Kidney (tissue), 14 donors: ENCODE measurements around the gene CLCA2. TPM values are rescaled to one million over a fixed set of nuclear protein-coding genes. Genes with fewer than 3 reads are reported as not detected.

Source experiments
- DNase-seq, 5 donors: peaks; one replicate each; pipeline ENCODE4 v3.0.0-alpha.2; 2013 to 2020
- FAIRE-seq: peaks from 2 replicates; lab custom pipeline; 2012; peaks lifted over from hg19 to GRCh38; lab: Jason Lieb, UNC
- H3K27ac ChIP-seq, 2 donors: one replicate each; pipeline ENCODE4 v1.7.0; 2013; ENCODE audit warnings: low read depth in 2 of 2, low read length in 2 of 2, inconsistent platforms in 1 of 2
- H3K27me3 ChIP-seq: one replicate; pipeline ENCODE4 v1.7.1; 2013; ENCODE audit warnings: low read length, inconsistent platforms; ENCODE audit not compliant: control insufficient read depth, insufficient read depth
- H3K36me3 ChIP-seq, 3 donors: one replicate each; pipeline versions ENCODE4 v1.7.0 to v1.7.1; 2013; ENCODE audit warnings: low read length in 3 of 3, control low read depth in 1 of 3, inconsistent platforms in 1 of 3; ENCODE audit not compliant: insufficient read depth in 3 of 3, control insufficient read depth in 2 of 3
- H3K4me1 ChIP-seq, 3 donors: one replicate each; pipeline versions ENCODE4 v1.7.0 to v1.7.1; 2013; ENCODE audit warnings: low read length in 3 of 3, inconsistent platforms in 1 of 3, low read depth in 1 of 3; ENCODE audit not compliant: control insufficient read depth in 2 of 3, insufficient read depth in 2 of 3
- H3K4me3 ChIP-seq, 3 donors: one replicate each; pipeline versions ENCODE4 v1.7.0 to v1.8.1; 2013; ENCODE audit warnings: low read length in 3 of 3, control low read depth in 1 of 3, inconsistent platforms in 1 of 3
- H3K9ac ChIP-seq, 3 donors: one replicate each; pipeline versions ENCODE4 v1.7.0 to v1.7.1; 2013; ENCODE audit warnings: low read length in 3 of 3, control low read depth in 1 of 3, inconsistent platforms in 1 of 3
- H3K9me3 ChIP-seq, 3 donors: one replicate each; pipeline versions ENCODE4 v1.7.0 to v1.7.1; 2013; ENCODE audit warnings: low read length in 3 of 3, control low read depth in 1 of 3, inconsistent platforms in 1 of 3; ENCODE audit not compliant: control insufficient read depth in 2 of 3, insufficient read depth in 1 of 3
- intact Hi-C: fragments of 100-400 bp; cut with DNase I; formaldehyde crosslinking; loops from one replicate; pipeline ENCODE4 v1.11.1; 2022
- polyA plus RNA-seq: library from polyadenylated mRNA; stranded (reverse); fragments of 350-450 nt; fragmentation: Illumina TruSeq; extraction: RNeasy Lipid Tissue Mini Kit (QIAGEN cat#74804); gene quantifications from one replicate; pipeline ENCODE4 v1.2.3, GENCODE V29; 2014; ENCODE audit warnings: low read depth, low replicate concordance; ENCODE audit not compliant: insufficient read depth
- total RNA-seq: library from RNA; stranded (reverse); fragmentation: NEBNext Ultra II Directional; extraction: Animal tissue kit (Norgen Biotek cat#: 25700); gene quantifications from one replicate; pipeline ENCODE4 v1.2.1, GENCODE V29; 2021
- TF ChIP-seq, protein P1 (sequence below): IDR thresholded peaks from 3 replicates; pipeline ENCODE4 v1.5.1; 2012; ENCODE audit warnings: mild to moderate bottlenecking, moderate library complexity, borderline replicate concordance; ENCODE audit not compliant: insufficient read depth; ENCODE audit errors: extremely low read depth
- donor health status: control.
- donor health status: control.
- donor health status: control.
- donor health status: control.
- donor health status: control.
- donor health status: DM: yes; HTN: yes; CAD: no.
- donor health status: Normal renal cell carcinoma (clear cell type).

Gene CLCA2
- total and polyA plus RNA-seq, 2 donors from 2014 or later, result not detected

DNA sequence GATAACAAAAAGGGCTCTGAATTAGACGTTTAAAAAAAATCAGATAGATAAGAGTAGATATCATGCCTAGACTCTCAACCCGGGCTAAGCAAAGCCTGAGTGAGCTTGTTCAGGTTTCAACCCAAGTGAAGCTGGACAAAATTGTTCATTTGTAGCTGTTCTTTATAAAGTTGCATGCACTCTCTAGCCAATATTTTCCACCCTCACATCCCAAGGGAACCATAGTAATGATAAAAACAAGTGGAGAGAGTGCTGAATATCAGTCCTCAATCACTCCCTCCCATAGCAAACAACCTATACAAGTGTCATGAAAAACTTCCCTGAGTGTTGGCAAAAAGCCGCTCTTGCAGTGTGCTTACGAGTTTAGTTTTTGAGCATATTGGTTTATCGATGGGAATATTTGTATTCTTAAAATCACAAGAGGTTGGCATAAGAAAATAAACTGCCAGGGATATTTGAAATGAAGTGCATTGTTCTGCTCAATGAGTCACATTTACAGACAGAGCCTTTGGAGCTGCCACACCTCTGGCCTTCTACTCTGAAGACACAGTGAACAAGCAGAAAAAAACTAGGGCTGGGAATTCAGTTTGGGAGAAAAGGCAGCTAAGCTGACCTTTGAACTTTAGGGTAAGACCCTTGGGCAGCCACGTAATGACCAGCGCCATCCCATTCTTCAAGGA is 2.2 kb upstream of the CLCA2 start:
- TF ChIP-seq, protein P1, sequence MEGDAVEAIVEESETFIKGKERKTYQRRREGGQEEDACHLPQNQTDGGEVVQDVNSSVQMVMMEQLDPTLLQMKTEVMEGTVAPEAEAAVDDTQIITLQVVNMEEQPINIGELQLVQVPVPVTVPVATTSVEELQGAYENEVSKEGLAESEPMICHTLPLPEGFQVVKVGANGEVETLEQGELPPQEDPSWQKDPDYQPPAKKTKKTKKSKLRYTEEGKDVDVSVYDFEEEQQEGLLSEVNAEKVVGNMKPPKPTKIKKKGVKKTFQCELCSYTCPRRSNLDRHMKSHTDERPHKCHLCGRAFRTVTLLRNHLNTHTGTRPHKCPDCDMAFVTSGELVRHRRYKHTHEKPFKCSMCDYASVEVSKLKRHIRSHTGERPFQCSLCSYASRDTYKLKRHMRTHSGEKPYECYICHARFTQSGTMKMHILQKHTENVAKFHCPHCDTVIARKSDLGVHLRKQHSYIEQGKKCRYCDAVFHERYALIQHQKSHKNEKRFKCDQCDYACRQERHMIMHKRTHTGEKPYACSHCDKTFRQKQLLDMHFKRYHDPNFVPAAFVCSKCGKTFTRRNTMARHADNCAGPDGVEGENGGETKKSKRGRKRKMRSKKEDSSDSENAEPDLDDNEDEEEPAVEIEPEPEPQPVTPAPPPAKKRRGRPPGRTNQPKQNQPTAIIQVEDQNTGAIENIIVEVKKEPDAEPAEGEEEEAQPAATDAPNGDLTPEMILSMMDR, result no peak
- intact Hi-C loops, result no loop called here
- FAIRE-seq, result no peak

GRCh38 chr1:86423473-86423872 is 498 bp upstream of the CLCA2 start:
- no peaks in the 10 kb centered on the region for H3K36me3 ChIP-seq
- no peak overlapping the region for H3K9ac ChIP-seq
- H3K4me1 ChIP-seq, result no peaks in the 10 kb centered on the region
- intact Hi-C loops, result no loop called here
- TF ChIP-seq, protein P1, result no peak
- no peak overlapping the region for H3K27ac ChIP-seq
- DNase-seq (no peak), FAIRE-seq (no peak)
- no peaks in the 10 kb centered on the region for H3K9me3 ChIP-seq
- H3K27me3 ChIP-seq, result no peaks in the 10 kb centered on the region
- H3K4me3 ChIP-seq, result no peak overlapping the region

More for the DNA sequence above, 2.2 kb upstream of the CLCA2 start:
- no peak for DNase-seq
- Histone ChIP-seq H3K4me3 (no peak overlapping the region), H3K27ac (no peak overlapping the region), H3K36me3 (no peaks in the 10 kb centered on the region), H3K27me3 (no peaks in the 10 kb centered on the region), H3K4me1 (no peaks in the 10 kb centered on the region), H3K9me3 (no peaks in the 10 kb centered on the region), H3K9ac (no peak overlapping the region)

DNA sequence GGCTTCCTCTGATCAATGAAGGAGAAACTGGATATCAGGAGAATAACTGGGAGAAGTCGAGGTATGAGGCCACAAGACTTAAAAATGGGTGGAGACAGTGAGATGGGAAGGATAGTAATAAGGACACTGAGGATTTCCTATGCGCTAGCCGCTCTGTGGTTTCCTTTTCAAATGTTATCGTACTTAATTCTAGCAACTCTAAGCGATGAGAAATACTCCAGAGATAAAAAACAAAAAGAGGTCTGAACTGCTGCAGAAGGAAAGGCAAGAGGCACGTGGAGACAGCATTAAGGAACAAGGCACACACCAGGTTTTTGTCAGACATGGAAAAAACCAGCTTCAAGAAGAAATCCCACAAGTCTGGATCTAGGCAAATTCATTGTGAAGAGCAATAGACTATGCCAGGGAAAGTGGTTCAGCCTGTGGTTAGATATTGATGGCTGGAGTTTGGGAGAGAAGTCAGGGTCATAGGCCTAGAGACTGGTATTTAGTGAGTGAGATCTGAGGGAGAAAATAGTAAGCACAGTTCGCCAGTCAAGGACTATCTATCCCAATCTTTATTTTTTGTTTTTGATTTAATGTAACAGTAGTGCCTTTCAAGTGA is 5.3 kb downstream of the CLCA2 start:
- FAIRE-seq (no peak), DNase-seq (no peak)
- Histone ChIP-seq H3K27ac (no peak overlapping the region), H3K9ac (no peak overlapping the region), H3K9me3 (no peaks in the 10 kb centered on the region), H3K27me3 (no peaks in the 10 kb centered on the region), H3K36me3 (no peaks in the 10 kb centered on the region), H3K4me3 (no peak overlapping the region), H3K4me1 (peaks cover 0 to 2% (median 0%) of the 10 kb centered on the region in 3 donors)
- intact Hi-C loops, result no loop called here
- TF ChIP-seq, protein P1, result no peak
